Cardiac muscle cell (in vitro differentiated cells and primary cell): ENCODE measurements around the gene TRAPPC1. TPM values are rescaled to one million over a fixed set of nuclear protein-coding genes. Genes with fewer than 3 reads are reported as not detected.

Experiments used
- DNase-seq, 2 donors: peaks; one replicate each; pipeline versions ENCODE4 v3.0.0 to v3.0.0-alpha.2; 2010 to 2017; ENCODE audit warnings: low read depth in 1 of 2, low spot score in 1 of 2
- H3K27ac ChIP-seq: fragments of 200-600 bp; sonication (generic); 2 replicates; pipeline ENCODE4 v1.5.1; 2016
- H3K27me3 ChIP-seq: fragments of 200-600 bp; sonication (generic); 2 replicates; pipeline ENCODE4 v1.6.0; 2016; ENCODE audit warnings: control low read depth
- H3K36me3 ChIP-seq: fragments of 200-600 bp; sonication (generic); 2 replicates; pipeline ENCODE4 v1.5.1; 2016; ENCODE audit warnings: control low read depth
- H3K4me1 ChIP-seq: fragments of 200-600 bp; sonication (generic); 2 replicates; pipeline ENCODE4 v1.8.1; 2017; ENCODE audit warnings: low read depth, mild to moderate bottlenecking, mixed run types
- H3K4me3 ChIP-seq: fragments of 200-600 bp; sonication (generic); 2 replicates; pipeline ENCODE4 v1.5.1; 2016; ENCODE audit warnings: mild to moderate bottlenecking
- H3K9me3 ChIP-seq: fragments of 200-600 bp; sonication (generic); 2 replicates; pipeline ENCODE4 v1.5.1; 2017; ENCODE audit warnings: low read depth, mild to moderate bottlenecking, control low read depth
- CTCF ChIP-seq: IDR thresholded peaks from 2 replicates; pipeline ENCODE4 v1.5.1; 2012; ENCODE audit warnings: low read depth, mild to moderate bottlenecking, low read length
- polyA plus RNA-seq: library from polyadenylated mRNA; unstranded; fragments of >200 nt; fragmentation: Nextera tagmentation; extraction: Ambion mirVana; gene quantifications from 2 replicates; pipeline ENCODE4 v1.2.1, GENCODE V29; 2016
- total RNA-seq: library from RNA; depleted of rRNA; stranded (reverse); fragments of >200 nt; gene quantifications from 2 replicates; pipeline ENCODE4 v1.2.3, GENCODE V29; 2016

The TRAPPC1 gene
- total and polyA plus RNA-seq, 2 experiments from 2014 or later: 92.0 to 386 TPM

- peak; percentile 53 to 92 for DNase-seq
- H3K27ac ChIP-seq: peak overlapping the region; percentile 89
- H3K9me3 ChIP-seq: no peaks in the 10 kb centered on the region
- peaks cover 1% of the 10 kb centered on the region for H3K36me3 ChIP-seq
- H3K27me3 ChIP-seq: no peaks in the 10 kb centered on the region
- peak overlapping the region; percentile 90 for H3K4me3 ChIP-seq
- TF ChIP-seq CTCF: no peak
- H3K4me1 ChIP-seq: peaks cover 46% of the 10 kb centered on the region
These were observed 46.1 kb downstream of the TRAPPC1 start for GRCh38 chr17:7885367-7886226.

- Histone ChIP-seq H3K36me3 (peaks cover 7% of the 10 kb centered on the region), H3K27ac (peak overlapping the region; percentile 89), H3K4me3 (peak overlapping the region; percentile 90), H3K4me1 (peaks cover 42% of the 10 kb centered on the region), H3K27me3 (no peaks in the 10 kb centered on the region), H3K9me3 (no peaks in the 10 kb centered on the region)
- peak; percentile 21 to 33 for DNase-seq
- TF ChIP-seq CTCF: no peak
These were observed 47.0 kb downstream of the TRAPPC1 start for GRCh38 chr17:7884581-7885366.

GRCh38 chr17:7883781-7884386, 47.9 kb downstream of the TRAPPC1 start:
- no peak for TF ChIP-seq CTCF
- DNase-seq: peak in 1 of 2 donors; percentile 42
- peak overlapping the region; percentile 72 for H3K27ac ChIP-seq

GRCh38 chr17:7882629-7883028, 49.1 kb downstream of the TRAPPC1 start:
- DNase-seq: no peak
- Histone ChIP-seq H3K27ac (peak overlapping the region; percentile 56), H3K36me3 (peaks cover 13% of the 10 kb centered on the region), H3K27me3 (no peaks in the 10 kb centered on the region), H3K4me1 (peaks cover 23% of the 10 kb centered on the region), H3K4me3 (no peak overlapping the region), H3K9me3 (no peaks in the 10 kb centered on the region)
- no peak for TF ChIP-seq CTCF

More at GRCh38 chr17:7883781-7884386, 47.9 kb downstream of the TRAPPC1 start:
- H3K4me1 ChIP-seq: peaks cover 33% of the 10 kb centered on the region
- peaks cover 7% of the 10 kb centered on the region for H3K36me3 ChIP-seq
- H3K4me3 ChIP-seq: peak overlapping the region; percentile 90
- H3K9me3 ChIP-seq: no peaks in the 10 kb centered on the region
- H3K27me3 ChIP-seq: no peaks in the 10 kb centered on the region

- H3K36me3 ChIP-seq: peaks cover 16% of the 10 kb centered on the region
- no peak for DNase-seq
- H3K27ac ChIP-seq: peak overlapping the region; percentile 16
- no peaks in the 10 kb centered on the region for H3K9me3 ChIP-seq
- no peaks in the 10 kb centered on the region for H3K27me3 ChIP-seq
- H3K4me3 ChIP-seq: no peak overlapping the region
- no peak for TF ChIP-seq CTCF
- peaks cover 20% of the 10 kb centered on the region for H3K4me1 ChIP-seq
These were observed 49.7 kb downstream of the TRAPPC1 start for GRCh38 chr17:7882068-7882467.
